GM12878 (cell line): ENCODE results near the gene CCL20. TPM values are rescaled to one million over a fixed set of nuclear protein-coding genes. Genes with fewer than 3 reads are reported as not detected.

Experiments used
- ATAC-seq: fragments of 200-7000 bp; cut with Tn5 transposase; 3 replicates; pipeline ENCODE4 v1.9.1; 2020; ENCODE audit warnings: mild to moderate bottlenecking, moderate library complexity
- BruUV-seq: library from RNA; stranded (reverse); fragments of 400-500 nt; replicated peaks from 2 replicates; lab custom pipeline; 2021; lab: Mats Ljungman, UMichigan
- CTCF ChIA-PET: fragments of 300-600 bp; sonication (Branson Sonifier 250); formaldehyde crosslinking; extraction: SDS; loops from one replicate; lab custom pipeline; 2021; ENCODE audit warnings: inconsistent platforms; lab: Yijun Ruan, JAX
- POLR2A ChIA-PET: fragments of 350-600 bp; formaldehyde crosslinking; extraction: SDS; loops from one replicate; lab custom pipeline; 2021; ENCODE audit warnings: inconsistent platforms; lab: Charles Lee
- RAD21 ChIA-PET: fragments of 300-600 bp; sonication (Branson Sonifier 250); formaldehyde crosslinking; loops from one replicate; lab custom pipeline; 2023; ENCODE audit warnings: antibody characterized with exemption; ENCODE audit not compliant: unreplicated experiment; lab: Charles Lee
- SMC1A ChIA-PET: fragments of 300-600 bp; sonication (Branson Sonifier 250); formaldehyde crosslinking; loops from one replicate; lab custom pipeline; 2023; ENCODE audit not compliant: unreplicated experiment, uncharacterized antibody; lab: Charles Lee
- DNase-seq: peaks from one replicate; pipeline ENCODE4 v3.0.0-alpha.2; 2011; ENCODE audit warnings: low read depth, low spot score
- FAIRE-seq: peaks from 3 replicates; lab custom pipeline; 2011; peaks lifted over from hg19 to GRCh38; lab: Jason Lieb, UNC
- H2AFZ ChIP-seq: 2 replicates; pipeline ENCODE4 v1.6.0; 2011; ENCODE audit warnings: low read depth, low read length, control low read depth; ENCODE audit not compliant: control insufficient read depth
- H3K27ac ChIP-seq: 2 replicates; pipeline ENCODE4 v1.5.1; 2011; ENCODE audit warnings: control low read depth; ENCODE audit not compliant: control insufficient read depth, insufficient read depth
- H3K27me3 ChIP-seq, 2 experiments: replicated peaks in 1 of 2; 2 replicates each; pipeline versions ENCODE4 v1.6.0 to v1.6.1; 2011; ENCODE audit warnings: low read length in 1 of 2; ENCODE audit not compliant: control insufficient read depth in 2 of 2, insufficient read depth in 2 of 2
- H3K36me3 ChIP-seq, 2 experiments: 2 replicates each; pipeline ENCODE4 v1.5.1; 2011; ENCODE audit warnings: low read length in 1 of 2; ENCODE audit not compliant: control insufficient read depth in 2 of 2, insufficient read depth in 2 of 2
- H3K4me1 ChIP-seq: 2 replicates; pipeline ENCODE4 v1.6.1; 2011; ENCODE audit warnings: mild to moderate bottlenecking, low read length, moderate library complexity, mixed read lengths; ENCODE audit not compliant: control insufficient read depth, insufficient read depth
- H3K4me2 ChIP-seq: 2 replicates; pipeline ENCODE4 v1.6.0; 2011; ENCODE audit warnings: control low read depth; ENCODE audit not compliant: control insufficient read depth, insufficient read depth
- H3K4me3 ChIP-seq: fragments of 200-600 bp; sonication (generic); 2 replicates; pipeline ENCODE4 v1.5.1; 2016
- H3K79me2 ChIP-seq: 2 replicates; pipeline ENCODE4 v1.6.0; 2011; ENCODE audit warnings: low read length; ENCODE audit not compliant: control insufficient read depth, insufficient read depth
- H3K9ac ChIP-seq: 2 replicates; pipeline ENCODE4 v1.8.0; 2011; ENCODE audit warnings: low read length, control low read depth, mixed read lengths; ENCODE audit not compliant: control insufficient read depth, insufficient read depth
- H3K9me3 ChIP-seq: replicated peaks from 3 replicates; pipeline ENCODE4 v1.5.1; 2011; ENCODE audit warnings: mild to moderate bottlenecking, low read length; ENCODE audit not compliant: control insufficient read depth, insufficient read depth
- H4K20me1 ChIP-seq: 2 replicates; pipeline ENCODE4 v1.6.0; 2011; ENCODE audit not compliant: control insufficient read depth, insufficient read depth
- KDM1A ChIP-seq: fragments of 200-600 bp; sonication (generic); IDR thresholded peaks from 2 replicates; pipeline ENCODE4 v1.6.1; 2016; ENCODE audit warnings: borderline replicate concordance
- KLF5 ChIP-seq: fragments of 450-650 bp; IDR thresholded peaks from 2 replicates; pipeline ENCODE4 v1.6.1; 2014; ENCODE audit warnings: mild to moderate bottlenecking; ENCODE audit not compliant: partially characterized antibody
- MYC ChIP-seq: IDR thresholded peaks from 2 replicates; pipeline ENCODE4 v1.6.1; 2011; ENCODE audit warnings: mild to moderate bottlenecking, low read length, moderate library complexity, inconsistent platforms; ENCODE audit not compliant: insufficient read depth, insufficient replicate concordance, insufficient read length, severe bottlenecking
- TBL1XR1 ChIP-seq: IDR thresholded peaks from 2 replicates; pipeline ENCODE4 v1.6.1; 2012; ENCODE audit warnings: low read depth, low read length, improper control_type of control experiment
- WGBS: methylation state at CpG from one replicate; pipeline ENCODE4 v1.1.6; 2016; ENCODE audit warnings: low lambda C conversion rate; ENCODE audit not compliant: insufficient replicate concordance, insufficient coverage; ENCODE audit errors: missing lambda C conversion rate; 5-methylcytosine and 5-hydroxymethylcytosine counted together
- in situ Hi-C: fragments of 300-500 bp; cut with MboI; formaldehyde crosslinking; loops from 9 replicates; pipeline ENCODE4 v1.14.3; 2018; ENCODE audit warnings: mixed read lengths
- intact Hi-C: fragments of 100-400 bp; cut with micrococcal nuclease; formaldehyde crosslinking; loops from one replicate; pipeline ENCODE4 v1.14.2; 2022; ENCODE audit not compliant: unreplicated experiment
- polyA plus RNA-seq, 11 experiments: library from polyadenylated mRNA; depleted of rRNA in 4 of 11; unstranded in 6 of 11; stranded (reverse) in 5 of 11; fragments of >200 nt; fragmentation: Nextera tagmentation in 4 of 11; fragmentation: Illumina TruSeq in 1 of 11; extraction: Ambion mirVana in 4 of 11; extraction: Trizol in 1 of 11; gene quantifications; 1 replicate in 1 of 11; 2 replicates in 10 of 11; pipeline versions ENCODE4 v1.2.1 to v1.2.3, GENCODE V29; 2011 to 2016; ENCODE audit warnings: inconsistent platforms in 2 of 11, missing spikeins in 2 of 11, low read depth in 1 of 11
- total RNA-seq, 4 experiments: library from RNA; depleted of rRNA in 3 of 4; stranded (reverse); fragments of >200 nt in 3 of 4; fragmentation: Illumina TruSeq in 1 of 4; extraction: Trizol in 1 of 4; gene quantifications; 2 replicates each; pipeline versions ENCODE4 v1.2.1 to v1.2.3, GENCODE V29; 2013 to 2021
- TF ChIP-seq, protein P1 (sequence below): fragments of 450-650 bp; IDR thresholded peaks from 2 replicates; pipeline ENCODE4 v1.6.1; 2018; ENCODE audit warnings: borderline replicate concordance, mild to moderate bottlenecking; ENCODE audit not compliant: partially characterized antibody

CCL20 gene
- total and polyA plus RNA-seq, 10 of the 15 experiments (the other 5 are each of a cell fraction or from before 2014, with no cell fraction given) = 5.5 to 35.7 (median 15.6) TPM

DNA sequence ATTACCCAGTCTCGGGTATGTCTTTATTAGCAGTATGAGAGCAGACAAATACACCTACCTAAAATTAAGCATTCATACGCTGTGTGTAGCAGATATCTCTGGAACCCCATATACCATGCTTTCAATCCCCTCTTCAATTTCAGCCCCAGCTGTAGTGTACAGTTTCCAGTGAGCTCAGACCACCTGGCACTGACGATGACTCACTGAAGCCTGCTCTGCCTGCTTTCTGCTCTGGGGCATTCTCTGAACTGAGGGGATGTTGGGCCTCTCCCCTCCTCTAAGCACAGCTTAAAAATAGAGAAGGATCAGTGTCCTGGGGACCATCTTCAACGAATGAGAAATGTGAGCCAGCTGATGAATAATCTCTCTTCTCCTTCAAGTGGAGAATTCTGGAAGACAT, 8.7 kb upstream of the CCL20 start:
- intact Hi-C loops = loop anchor here (2.0 kb wide), 1 partner anchor 14 kb away; no protein-coding TSS in a partner anchor
- H4K20me1 ChIP-seq = no peaks in the 10 kb centered on the region
- ChIA-PET CTCF (interaction anchor here (0.7 to 3.1 kb wide), 11 partner anchors 8 to 430 kb away, joined by 3 to 29 read pairs (median 3); no protein-coding TSS in a partner anchor), RAD21 (interaction anchor here (1.2 to 5.0 kb wide), 11 partner anchors 11 to 399 kb away, joined by 3 to 52 read pairs (median 6); no protein-coding TSS in a partner anchor), POLR2A (interaction anchor here (0.6 to 4.8 kb wide), 7 partner anchors 9 to 51 kb away, joined by 3 to 58 read pairs (median 3); no protein-coding TSS in a partner anchor), SMC1A (interaction anchor here (0.7 to 10.3 kb wide), 20 partner anchors 8 to 57 kb away, joined by 3 to 120 read pairs (median 6); partner anchors contain the start of gene CCL20)
- ATAC-seq = peak; percentile 68
- peak overlapping the region; percentile 62; the same call in 1 of the 2 replicates for H3K4me2 ChIP-seq
- WGBS = 74% methylated on average over 4 of the region's 4 CpGs
- no peak for TF ChIP-seq KLF5
- no peak for TF ChIP-seq MYC
- no peak for TF ChIP-seq KDM1A
- TF ChIP-seq TBL1XR1 = no peak
- TF ChIP-seq, protein P1, sequence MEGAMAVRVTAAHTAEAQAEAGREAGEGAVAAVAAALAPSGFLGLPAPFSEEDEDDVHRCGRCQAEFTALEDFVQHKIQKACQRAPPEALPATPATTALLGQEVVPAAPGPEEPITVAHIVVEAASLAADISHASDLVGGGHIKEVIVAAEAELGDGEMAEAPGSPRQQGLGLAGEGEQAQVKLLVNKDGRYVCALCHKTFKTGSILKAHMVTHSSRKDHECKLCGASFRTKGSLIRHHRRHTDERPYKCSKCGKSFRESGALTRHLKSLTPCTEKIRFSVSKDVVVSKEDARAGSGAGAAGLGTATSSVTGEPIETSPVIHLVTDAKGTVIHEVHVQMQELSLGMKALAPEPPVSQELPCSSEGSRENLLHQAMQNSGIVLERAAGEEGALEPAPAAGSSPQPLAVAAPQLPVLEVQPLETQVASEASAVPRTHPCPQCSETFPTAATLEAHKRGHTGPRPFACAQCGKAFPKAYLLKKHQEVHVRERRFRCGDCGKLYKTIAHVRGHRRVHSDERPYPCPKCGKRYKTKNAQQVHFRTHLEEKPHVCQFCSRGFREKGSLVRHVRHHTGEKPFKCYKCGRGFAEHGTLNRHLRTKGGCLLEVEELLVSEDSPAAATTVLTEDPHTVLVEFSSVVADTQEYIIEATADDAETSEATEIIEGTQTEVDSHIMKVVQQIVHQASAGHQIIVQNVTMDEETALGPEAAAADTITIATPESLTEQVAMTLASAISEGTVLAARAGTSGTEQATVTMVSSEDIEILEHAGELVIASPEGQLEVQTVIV = no peak
- no peaks in the 10 kb centered on the region for H3K79me2 ChIP-seq
- no peaks in the 10 kb centered on the region for H3K36me3 ChIP-seq
- no peak overlapping the region for H3K4me3 ChIP-seq
- in situ Hi-C loops = no loop called here
- no TSS peak for BruUV-seq
- H3K9me3 ChIP-seq = no peaks in the 10 kb centered on the region; the same call in 1 of the 3 replicates
- peaks cover 3% of the 10 kb centered on the region; the same call in 1 of the 2 replicates for H3K4me1 ChIP-seq
- H2AFZ ChIP-seq = peak overlapping the region; percentile 48
- DNase-seq = no peak
- H3K9ac ChIP-seq = no peak overlapping the region; the same call in 1 of the 2 replicates
- H3K27ac ChIP-seq = peak overlapping the region; percentile 52
- no peak for FAIRE-seq
- no peaks in the 10 kb centered on the region for H3K27me3 ChIP-seq
